HG02981 (cell line): ENCODE measurements around the gene DTNB.
A peak's percentile ranks its signal among the peaks of the same experiment; 100 is the strongest.

ENCODE experiments used
- ATAC-seq: cut with Tn5 transposase; IDR thresholded peaks from one replicate; pipeline ENCODE4 v1.9.1; 2021; ENCODE audit warnings: mild to moderate bottlenecking, moderate library complexity; ENCODE audit not compliant: unreplicated experiment

DTNB gene

GRCh38 chr2:25375371-25375988, 297.9 kb downstream of the DTNB start:
- ATAC-seq: no peak

GRCh38 chr2:25374827-25375226, 298.6 kb downstream of the DTNB start:
- ATAC-seq: no peak

- no peak for ATAC-seq
Observed at GRCh38 chr2:25374411-25374810, 299.0 kb downstream of the DTNB start.

GRCh38 chr2:25373269-25373981, 300.0 kb downstream of the DTNB start:
- ATAC-seq: no peak

GRCh38 chr2:25372405-25373268, 300.7 kb downstream of the DTNB start:
- no peak for ATAC-seq

GRCh38 chr2:25371253-25372241, 301.8 kb downstream of the DTNB start:
- no peak for ATAC-seq

GRCh38 chr2:25369876-25370275, 303.5 kb downstream of the DTNB start:
- ATAC-seq: no peak

GRCh38 chr2:25369439-25369838, 303.9 kb downstream of the DTNB start:
- no peak for ATAC-seq

- ATAC-seq: no peak
Observed at GRCh38 chr2:25368660-25369059, 304.7 kb downstream of the DTNB start.

GRCh38 chr2:25367296-25367695, 306.1 kb downstream of the DTNB start:
- ATAC-seq: no peak

GRCh38 chr2:25366629-25367028, 306.7 kb downstream of the DTNB start:
- no peak for ATAC-seq

- no peak for ATAC-seq
Observed at GRCh38 chr2:25365241-25365640, 308.1 kb downstream of the DTNB start.

- no peak for ATAC-seq
Observed at GRCh38 chr2:25363733-25364132, 309.6 kb downstream of the DTNB start.

GRCh38 chr2:25362434-25363145, 310.8 kb downstream of the DTNB start:
- peak; percentile 66 for ATAC-seq

- peak; percentile 84 for ATAC-seq
Observed at GRCh38 chr2:25362049-25362433, 311.3 kb downstream of the DTNB start.

- ATAC-seq: no peak
Observed at GRCh38 chr2:25361261-25362048, 311.9 kb downstream of the DTNB start.

GRCh38 chr2:25358836-25359235, 314.5 kb downstream of the DTNB start:
- no peak for ATAC-seq

- no peak for ATAC-seq
Observed at GRCh38 chr2:25358249-25358815, 315.0 kb downstream of the DTNB start.

- ATAC-seq: no peak
Observed at GRCh38 chr2:25356088-25356487, 317.3 kb downstream of the DTNB start.
